Loucy (cell line): ENCODE measurements around the gene MICAL3.

Source experiments
- H2AFZ ChIP-seq: fragments of 200-600 bp; sonication (generic); 2 replicates; pipeline ENCODE4 v1.6.0; 2016; ENCODE audit warnings: antibody characterized with exemption, mild to moderate bottlenecking, low read length, moderate library complexity
- H3F3A ChIP-seq: fragments of 200-600 bp; 2 replicates; pipeline ENCODE4 v1.6.0; 2016; ENCODE audit warnings: antibody characterized with exemption, low read depth, mild to moderate bottlenecking
- H3K27me3 ChIP-seq: fragments of 200-600 bp; sonication (generic); 2 replicates; pipeline ENCODE4 v1.6.1; 2014; ENCODE audit warnings: low read length, mild to moderate bottlenecking; ENCODE audit not compliant: insufficient read depth, poor library complexity, severe bottlenecking
- H3K36me3 ChIP-seq: fragments of 200-600 bp; sonication (generic); 2 replicates; pipeline ENCODE4 v1.6.1; 2016; ENCODE audit warnings: low read length; ENCODE audit not compliant: insufficient read depth
- H3K4me1 ChIP-seq: fragments of 200-600 bp; sonication (generic); 2 replicates; pipeline ENCODE4 v1.5.1; 2014; ENCODE audit warnings: low read length, mild to moderate bottlenecking; ENCODE audit not compliant: insufficient read depth, poor library complexity, severe bottlenecking
- H3K4me2 ChIP-seq: fragments of 200-600 bp; sonication (generic); 2 replicates; pipeline ENCODE4 v1.6.0; 2014; ENCODE audit warnings: antibody characterized with exemption, low read length, low read depth, mild to moderate bottlenecking; ENCODE audit not compliant: poor library complexity, severe bottlenecking
- H3K4me3 ChIP-seq: fragments of 200-600 bp; sonication (generic); 2 replicates; pipeline ENCODE4 v1.5.1; 2014; ENCODE audit warnings: low read length, mild to moderate bottlenecking, mixed read lengths; ENCODE audit not compliant: poor library complexity, severe bottlenecking
- H3K79me2 ChIP-seq: fragments of 200-600 bp; sonication (generic); 2 replicates; pipeline ENCODE4 v1.6.1; 2014; ENCODE audit warnings: low read length; ENCODE audit not compliant: insufficient read depth
- H3K9ac ChIP-seq: fragments of 200-600 bp; sonication (generic); 2 replicates; pipeline ENCODE4 v1.6.0; 2014; ENCODE audit warnings: mild to moderate bottlenecking, low read depth, low read length, moderate library complexity; ENCODE audit not compliant: poor library complexity, severe bottlenecking
- H3K9me2 ChIP-seq: fragments of 200-600 bp; sonication (generic); replicated peaks from 2 replicates; pipeline ENCODE4 v1.6.1; 2016; ENCODE audit warnings: low read depth, low read length, mixed read lengths
- H3K9me3 ChIP-seq: fragments of 200-600 bp; sonication (generic); 2 replicates; pipeline ENCODE4 v1.6.1; 2014; ENCODE audit warnings: mild to moderate bottlenecking, antibody characterized with exemption, low read length, low read depth; ENCODE audit not compliant: insufficient read depth
- H4K20me1 ChIP-seq: fragments of 200-600 bp; sonication (generic); 2 replicates; pipeline ENCODE4 v1.6.0; 2014; ENCODE audit warnings: antibody characterized with exemption, low read length, mild to moderate bottlenecking; ENCODE audit not compliant: insufficient read depth, poor library complexity, severe bottlenecking
- EZH2phosphoT487 ChIP-seq: fragments of 200-600 bp; IDR thresholded peaks from 2 replicates; pipeline ENCODE4 v1.6.1; 2018; ENCODE audit warnings: antibody characterized with exemption, mild to moderate bottlenecking, moderate library complexity, borderline replicate concordance
- TF ChIP-seq, protein P1 (sequence below): fragments of 200-600 bp; sonication (generic); conservative IDR thresholded peaks from 2 replicates; pipeline ENCODE4 v1.5.1; 2014; ENCODE audit warnings: mild to moderate bottlenecking, antibody characterized with exemption, low read length

Gene MICAL3

DNA sequence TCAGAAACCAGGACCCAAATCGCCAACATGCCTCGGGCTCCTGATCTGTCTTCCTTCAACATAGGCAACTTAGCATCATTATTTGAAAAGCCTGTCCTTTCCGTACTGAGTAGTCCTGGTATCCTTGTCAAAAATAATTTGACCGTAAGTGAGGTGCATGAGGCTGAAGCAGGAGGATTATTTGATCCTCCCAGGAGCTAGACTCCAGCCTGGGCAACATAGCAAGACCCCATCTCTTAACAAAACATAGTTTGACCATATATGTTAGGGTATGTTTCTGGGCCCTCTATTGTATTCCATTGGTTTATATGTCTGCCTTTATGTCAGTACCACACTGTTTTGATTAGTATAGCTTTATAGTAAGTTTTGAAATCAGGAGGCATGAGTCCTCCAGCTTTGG lies 112.5 kb downstream of the MICAL3 start:
- Histone ChIP-seq H3K4me3 (no peak overlapping the region), H3F3A (no peaks in the 10 kb centered on the region), H3K9ac (no peak overlapping the region), H3K4me1 (no peaks in the 10 kb centered on the region), H4K20me1 (peaks cover 10% of the 10 kb centered on the region), H3K9me3 (no peaks in the 10 kb centered on the region), H3K36me3 (peaks cover under 1% of the 10 kb centered on the region; the same call in 1 of the 2 replicates), H3K27me3 (no peaks in the 10 kb centered on the region), H3K79me2 (peaks cover 91% of the 10 kb centered on the region), H3K9me2 (no peaks in the 10 kb centered on the region), H3K4me2 (no peak overlapping the region), H2AFZ (no peak overlapping the region)
- TF ChIP-seq, protein P1, sequence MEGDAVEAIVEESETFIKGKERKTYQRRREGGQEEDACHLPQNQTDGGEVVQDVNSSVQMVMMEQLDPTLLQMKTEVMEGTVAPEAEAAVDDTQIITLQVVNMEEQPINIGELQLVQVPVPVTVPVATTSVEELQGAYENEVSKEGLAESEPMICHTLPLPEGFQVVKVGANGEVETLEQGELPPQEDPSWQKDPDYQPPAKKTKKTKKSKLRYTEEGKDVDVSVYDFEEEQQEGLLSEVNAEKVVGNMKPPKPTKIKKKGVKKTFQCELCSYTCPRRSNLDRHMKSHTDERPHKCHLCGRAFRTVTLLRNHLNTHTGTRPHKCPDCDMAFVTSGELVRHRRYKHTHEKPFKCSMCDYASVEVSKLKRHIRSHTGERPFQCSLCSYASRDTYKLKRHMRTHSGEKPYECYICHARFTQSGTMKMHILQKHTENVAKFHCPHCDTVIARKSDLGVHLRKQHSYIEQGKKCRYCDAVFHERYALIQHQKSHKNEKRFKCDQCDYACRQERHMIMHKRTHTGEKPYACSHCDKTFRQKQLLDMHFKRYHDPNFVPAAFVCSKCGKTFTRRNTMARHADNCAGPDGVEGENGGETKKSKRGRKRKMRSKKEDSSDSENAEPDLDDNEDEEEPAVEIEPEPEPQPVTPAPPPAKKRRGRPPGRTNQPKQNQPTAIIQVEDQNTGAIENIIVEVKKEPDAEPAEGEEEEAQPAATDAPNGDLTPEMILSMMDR, result no peak
- TF ChIP-seq EZH2phosphoT487, result no peak

DNA sequence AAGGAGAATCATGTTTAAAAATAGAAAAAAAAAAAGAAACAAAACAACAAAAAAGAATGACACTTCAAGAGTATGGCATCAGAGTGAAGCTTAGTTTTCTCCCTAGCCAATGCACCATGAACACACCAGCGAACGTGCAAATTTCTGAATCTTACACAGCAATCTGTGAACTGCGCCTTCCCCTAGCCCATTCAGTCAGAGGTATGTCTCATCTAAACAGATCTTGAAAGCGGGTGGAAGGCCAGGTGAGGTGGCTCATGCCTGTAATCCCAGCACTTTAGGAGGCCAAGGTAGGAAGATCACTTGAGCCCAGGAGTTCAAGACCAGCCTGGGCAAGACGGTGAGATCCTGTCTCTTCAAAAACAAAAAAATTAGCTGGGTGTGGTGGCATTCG lies 113.1 kb downstream of the MICAL3 start:
- H3K9me2 ChIP-seq, result no peaks in the 10 kb centered on the region
- H3K27me3 ChIP-seq, result no peaks in the 10 kb centered on the region
- no peak overlapping the region for H3K9ac ChIP-seq
- no peaks in the 10 kb centered on the region for H3K4me1 ChIP-seq
- no peak overlapping the region for H3K4me3 ChIP-seq
- TF ChIP-seq EZH2phosphoT487, result no peak
- TF ChIP-seq, protein P1, result no peak
- H3K36me3 ChIP-seq, result peaks cover 7% of the 10 kb centered on the region; the same call in 1 of the 2 replicates
- H2AFZ ChIP-seq, result no peak overlapping the region
- peaks cover 9% of the 10 kb centered on the region for H4K20me1 ChIP-seq
- no peak overlapping the region for H3K4me2 ChIP-seq
- H3K79me2 ChIP-seq, result peaks cover 85% of the 10 kb centered on the region
- no peaks in the 10 kb centered on the region for H3K9me3 ChIP-seq
- no peaks in the 10 kb centered on the region for H3F3A ChIP-seq

DNA sequence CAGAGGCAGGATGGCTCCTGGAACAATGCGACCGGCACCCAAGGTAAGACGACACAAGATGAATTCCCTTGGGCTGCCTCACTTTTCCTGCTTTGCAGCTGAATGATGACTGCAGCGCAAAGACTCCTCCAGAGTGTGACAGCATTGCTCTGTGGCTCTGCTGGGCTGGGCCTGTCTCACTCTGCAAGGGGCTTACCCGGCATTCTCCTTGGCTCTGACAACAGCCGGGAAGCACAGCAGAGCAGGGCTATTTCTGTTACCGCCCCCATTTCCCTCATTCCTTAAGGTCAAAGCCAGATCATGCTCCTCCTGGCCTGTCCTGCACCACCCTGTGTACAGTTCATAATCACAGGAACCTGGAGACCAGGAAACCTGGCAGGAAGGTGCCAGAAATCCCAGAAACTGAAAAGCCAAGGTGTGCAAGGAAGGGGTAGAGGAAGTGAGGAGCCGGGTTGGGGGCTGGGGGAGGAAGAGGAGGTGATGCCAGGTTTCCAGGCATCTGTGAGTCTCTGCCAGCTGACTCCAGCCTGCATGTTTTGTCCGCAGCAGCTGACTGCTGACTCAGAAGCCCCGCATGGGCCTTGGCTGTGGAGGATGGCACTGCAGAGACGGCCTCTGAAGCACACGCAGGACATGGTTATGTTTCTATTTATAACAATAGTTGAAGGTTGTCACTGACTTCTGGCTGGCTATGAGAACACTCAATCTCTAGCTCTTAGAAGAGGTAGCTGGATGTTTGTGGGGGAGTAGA lies 113.6 kb downstream of the MICAL3 start:
- Histone ChIP-seq H3K9me2 (no peaks in the 10 kb centered on the region), H3K27me3 (no peaks in the 10 kb centered on the region), H3K4me3 (no peak overlapping the region), H3K4me2 (no peak overlapping the region), H3F3A (no peaks in the 10 kb centered on the region), H3K9me3 (no peaks in the 10 kb centered on the region), H2AFZ (no peak overlapping the region), H4K20me1 (peaks cover 9% of the 10 kb centered on the region), H3K36me3 (peaks cover 12% of the 10 kb centered on the region; the same call in 1 of the 2 replicates), H3K4me1 (no peaks in the 10 kb centered on the region), H3K79me2 (peaks cover 80% of the 10 kb centered on the region), H3K9ac (no peak overlapping the region)
- TF ChIP-seq, protein P1, result no peak
- TF ChIP-seq EZH2phosphoT487, result no peak
